Measurements from ENCODE around the gene LSAMP. TPM values are rescaled to one million over a fixed set of nuclear protein-coding genes. Genes with fewer than 3 reads are reported as not detected.

The LSAMP gene
- total RNA-seq, 1 donor from 2014 or later: not detected

DNA sequence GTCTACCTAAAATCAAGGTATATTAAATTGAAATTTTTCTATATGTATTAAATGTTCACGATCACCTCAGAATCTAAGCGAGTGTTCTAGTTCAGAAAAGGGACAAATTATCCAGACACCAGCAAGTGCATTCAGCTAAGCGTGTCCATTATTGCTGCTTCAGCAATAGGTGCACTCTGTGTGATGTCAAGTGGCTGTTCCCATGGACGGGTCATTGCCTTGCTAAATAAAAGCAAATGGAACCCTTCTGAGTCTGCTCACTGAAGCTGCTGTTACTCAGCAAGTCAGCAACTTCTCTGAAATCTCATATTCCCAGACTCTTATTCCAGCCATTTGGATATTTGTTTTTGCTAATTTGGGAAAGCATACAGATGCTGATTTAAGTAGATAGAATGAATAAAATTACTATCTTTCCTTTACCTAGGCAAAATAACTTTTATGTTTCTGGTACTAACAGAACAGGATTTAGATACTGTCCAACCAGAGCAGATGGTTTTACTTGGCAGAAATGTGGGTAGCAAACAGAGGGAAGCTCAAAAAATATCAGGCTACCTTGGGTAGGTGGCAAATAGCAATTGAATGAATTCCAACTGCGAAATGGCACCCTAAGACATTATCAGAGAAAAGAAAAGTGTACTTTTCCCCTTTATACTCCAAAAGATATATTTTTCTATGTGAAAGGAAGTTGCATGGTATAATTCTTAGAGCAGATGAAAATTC lies 415.0 kb downstream of the LSAMP start:
- intact Hi-C loops (cut with micrococcal nuclease): no loop called here

DNA sequence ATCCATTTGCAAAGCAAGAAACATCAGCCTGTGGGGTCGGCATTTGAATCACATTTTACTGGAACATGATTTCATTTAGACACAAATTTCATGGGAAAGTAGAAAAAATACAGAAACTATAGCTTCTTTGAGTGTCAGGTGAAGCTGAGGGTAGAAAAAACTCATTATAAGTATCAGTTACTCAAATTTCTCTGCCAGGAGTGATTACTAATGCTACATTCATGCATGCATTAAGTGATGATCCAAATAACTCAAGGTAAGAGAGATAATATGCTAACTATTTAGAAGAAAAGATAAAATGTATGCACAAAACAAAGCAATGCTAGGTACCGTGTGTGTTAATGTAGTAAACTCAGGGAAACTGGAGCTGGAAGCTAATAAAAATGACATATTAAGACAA lies 416.0 kb downstream of the LSAMP start:
- intact Hi-C loops (cut with micrococcal nuclease): no loop called here
- Mint-ChIP-seq H3K27me3 (no peaks in the 10 kb centered on the region), H3K9me3 (no peaks in the 10 kb centered on the region), H3K36me3 (ENCODE audit: low read depth) (no peaks in the 10 kb centered on the region), H3K4me1 (no peaks in the 10 kb centered on the region), H3K4me3 (no peak overlapping the region), H3K27ac (no peak overlapping the region)
- no peak for DNase-seq

More for the DNA sequence above, 415.0 kb downstream of the LSAMP start:
- Mint-ChIP-seq H3K36me3 (ENCODE audit: low read depth) (no peaks in the 10 kb centered on the region), H3K4me1 (no peaks in the 10 kb centered on the region), H3K27me3 (no peaks in the 10 kb centered on the region), H3K9me3 (no peaks in the 10 kb centered on the region), H3K27ac (no peak overlapping the region), H3K4me3 (no peak overlapping the region)
- DNase-seq: no peak

DNA sequence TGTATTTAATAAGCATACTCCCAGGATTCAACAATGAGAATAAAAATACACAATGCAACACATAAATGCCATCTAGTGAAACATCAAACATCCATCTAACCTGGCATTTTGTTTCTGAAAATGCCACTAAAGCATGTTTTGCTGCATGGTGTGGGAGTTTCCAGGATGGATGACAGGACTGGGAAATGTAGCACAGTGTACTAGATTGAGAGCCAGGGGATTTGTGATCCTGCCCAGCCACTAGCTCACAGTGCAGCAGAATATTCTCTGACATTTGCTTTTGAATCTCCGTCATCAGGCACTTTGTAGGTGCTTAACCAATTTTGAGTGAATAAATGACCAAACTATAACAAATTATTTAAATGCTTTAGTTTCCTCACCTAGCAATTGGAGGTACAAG lies 417.1 kb downstream of the LSAMP start:
- no peaks in the 10 kb centered on the region for H3K27me3 Mint-ChIP-seq
- no peak overlapping the region for H3K27ac Mint-ChIP-seq
- H3K4me3 Mint-ChIP-seq: no peak overlapping the region
- no peaks in the 10 kb centered on the region for H3K9me3 Mint-ChIP-seq
- intact Hi-C loops (cut with micrococcal nuclease): no loop called here
- no peaks in the 10 kb centered on the region for H3K4me1 Mint-ChIP-seq
- no peaks in the 10 kb centered on the region for H3K36me3 Mint-ChIP-seq (ENCODE audit: low read depth)
- DNase-seq: no peak

DNA sequence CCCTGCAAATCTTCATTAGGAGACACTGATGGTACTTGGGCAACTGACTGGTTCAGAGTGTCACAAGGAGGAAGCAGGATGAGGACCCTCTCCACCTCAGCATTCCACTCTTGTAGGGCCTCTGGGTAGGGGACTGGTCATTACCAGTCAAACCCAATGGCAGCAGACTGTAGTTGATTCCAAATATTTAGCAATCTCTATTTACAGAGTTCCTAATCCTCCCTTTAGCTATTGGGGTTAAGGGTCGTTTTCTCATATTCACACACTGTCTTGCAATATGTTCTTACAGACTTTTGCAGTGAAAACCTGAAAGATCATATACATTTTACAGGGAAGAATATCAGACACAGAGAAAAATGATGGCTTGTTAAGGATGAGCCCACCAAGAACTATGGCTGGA lies 424.3 kb downstream of the LSAMP start:
- no peak for DNase-seq
- Mint-ChIP-seq H3K9me3 (no peaks in the 10 kb centered on the region), H3K4me3 (no peak overlapping the region), H3K27ac (no peak overlapping the region), H3K4me1 (no peaks in the 10 kb centered on the region), H3K27me3 (no peaks in the 10 kb centered on the region), H3K36me3 (ENCODE audit: low read depth) (no peaks in the 10 kb centered on the region)
- intact Hi-C loops (cut with micrococcal nuclease): no loop called here

GRCh38 chr3:116020495-116020894 lies 424.8 kb downstream of the LSAMP start:
- Mint-ChIP-seq H3K27me3 (no peaks in the 10 kb centered on the region), H3K36me3 (ENCODE audit: low read depth) (no peaks in the 10 kb centered on the region), H3K4me3 (no peak overlapping the region), H3K9me3 (no peaks in the 10 kb centered on the region), H3K27ac (no peak overlapping the region), H3K4me1 (no peaks in the 10 kb centered on the region)
- intact Hi-C loops (cut with micrococcal nuclease): no loop called here
- no peak for DNase-seq

DNA sequence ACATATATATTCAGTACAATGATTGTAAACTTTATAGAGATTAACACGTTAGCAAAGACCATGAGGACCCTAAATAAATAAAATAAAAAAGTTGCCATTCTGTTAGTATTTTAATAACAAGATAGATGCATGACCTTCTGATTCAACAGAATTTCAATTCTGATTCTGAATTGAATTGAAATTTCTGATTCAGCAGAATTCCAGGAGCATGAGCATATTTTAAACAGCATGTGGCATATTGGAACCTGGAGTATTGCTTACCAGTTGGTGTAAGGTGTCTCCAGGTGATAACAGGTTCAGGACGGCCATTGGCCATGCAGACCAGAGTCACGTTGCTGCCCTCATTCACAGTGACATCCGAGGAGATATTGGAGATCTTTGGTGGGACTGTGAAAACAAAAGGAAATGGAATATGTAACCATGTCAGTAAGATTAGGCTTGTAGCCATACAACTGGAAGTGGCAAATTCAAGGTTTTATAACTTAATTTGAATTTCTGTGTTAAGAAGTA lies 426.0 kb downstream of the LSAMP start:
- no peak overlapping the region for H3K4me3 Mint-ChIP-seq
- H3K9me3 Mint-ChIP-seq: no peaks in the 10 kb centered on the region
- H3K27me3 Mint-ChIP-seq: no peaks in the 10 kb centered on the region
- intact Hi-C loops (cut with micrococcal nuclease): no loop called here
- H3K36me3 Mint-ChIP-seq (ENCODE audit: low read depth): no peaks in the 10 kb centered on the region
- no peaks in the 10 kb centered on the region for H3K4me1 Mint-ChIP-seq
- no peak overlapping the region for H3K27ac Mint-ChIP-seq
- no peak for DNase-seq

- Mint-ChIP-seq H3K4me1 (no peaks in the 10 kb centered on the region), H3K4me3 (no peak overlapping the region), H3K9me3 (no peaks in the 10 kb centered on the region), H3K36me3 (ENCODE audit: low read depth) (no peaks in the 10 kb centered on the region), H3K27ac (no peak overlapping the region), H3K27me3 (no peaks in the 10 kb centered on the region)
- intact Hi-C loops (cut with micrococcal nuclease): no loop called here
- DNase-seq: no peak
These were observed 426.6 kb downstream of the LSAMP start for GRCh38 chr3:116018646-116019045.

DNA sequence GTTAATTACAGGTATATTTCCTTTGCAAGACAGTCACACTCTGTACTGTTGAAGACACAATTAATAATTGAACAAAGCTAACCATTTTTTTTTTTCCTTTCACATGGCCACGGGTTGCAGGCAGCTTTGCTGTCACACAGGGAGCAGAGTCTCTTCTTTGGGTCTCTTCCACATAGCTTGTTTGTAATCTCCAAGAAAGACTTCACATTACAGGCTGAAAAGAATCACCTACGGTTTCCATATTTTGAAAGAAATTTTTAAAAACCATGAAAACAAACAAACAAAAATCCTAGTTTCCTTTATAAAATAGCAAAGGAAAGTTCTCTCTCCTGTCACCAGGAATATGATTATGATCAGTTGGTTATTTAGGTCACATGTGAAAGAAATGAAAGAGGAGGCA lies 429.4 kb downstream of the LSAMP start:
- intact Hi-C loops (cut with micrococcal nuclease): no loop called here
- H3K27me3 Mint-ChIP-seq: no peaks in the 10 kb centered on the region
- H3K4me1 Mint-ChIP-seq: no peaks in the 10 kb centered on the region
- H3K27ac Mint-ChIP-seq: no peak overlapping the region
- no peak overlapping the region for H3K4me3 Mint-ChIP-seq
- no peaks in the 10 kb centered on the region for H3K36me3 Mint-ChIP-seq (ENCODE audit: low read depth)
- H3K9me3 Mint-ChIP-seq: no peaks in the 10 kb centered on the region
- DNase-seq: no peak

DNA sequence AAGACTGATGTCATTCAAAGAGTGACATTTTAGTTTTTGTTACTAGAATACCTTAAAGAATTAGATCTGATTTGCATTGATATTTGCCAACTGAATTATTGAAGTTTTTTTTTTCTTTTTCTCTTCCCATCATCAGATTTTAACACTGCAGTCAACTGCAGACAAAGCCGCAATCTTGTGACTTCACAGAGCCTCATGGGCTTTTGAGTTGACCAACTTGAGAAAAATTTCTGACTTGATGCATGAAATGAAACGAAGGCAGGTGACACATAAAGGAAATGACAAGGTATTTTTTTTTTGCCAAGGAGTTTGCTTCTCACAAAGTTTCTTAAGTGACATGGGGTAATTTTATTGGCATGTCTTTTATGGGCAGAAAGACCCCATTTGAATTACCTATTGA lies 438.3 kb downstream of the LSAMP start:
- Mint-ChIP-seq H3K36me3 (ENCODE audit: low read depth) (no peaks in the 10 kb centered on the region), H3K4me3 (no peak overlapping the region), H3K27ac (no peak overlapping the region), H3K4me1 (no peaks in the 10 kb centered on the region), H3K9me3 (no peaks in the 10 kb centered on the region), H3K27me3 (no peaks in the 10 kb centered on the region)
- intact Hi-C loops (cut with micrococcal nuclease): no loop called here
- DNase-seq: no peak

DNA sequence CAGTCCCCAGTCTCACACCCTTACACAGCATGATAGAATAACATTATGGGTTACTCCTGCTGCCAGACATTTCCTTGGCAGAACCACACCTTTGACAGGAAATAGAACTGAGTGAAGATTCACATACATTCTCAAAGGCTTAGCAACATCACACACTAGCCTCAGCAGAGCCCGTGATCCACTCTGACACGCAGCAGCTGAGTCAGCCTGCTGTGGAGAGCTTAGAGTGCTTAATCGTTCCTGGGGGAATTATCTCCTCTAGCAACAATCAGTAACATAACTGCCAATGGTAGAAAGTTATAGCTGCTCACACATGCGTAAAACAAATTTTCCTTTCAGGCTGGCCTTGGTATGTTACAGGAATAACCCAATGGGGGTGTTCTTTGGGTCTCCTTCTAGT lies 439.9 kb downstream of the LSAMP start:
- H3K36me3 Mint-ChIP-seq (ENCODE audit: low read depth): no peaks in the 10 kb centered on the region
- H3K4me1 Mint-ChIP-seq: no peaks in the 10 kb centered on the region
- intact Hi-C loops (cut with micrococcal nuclease): no loop called here
- H3K27ac Mint-ChIP-seq: no peak overlapping the region
- no peak for DNase-seq
- no peaks in the 10 kb centered on the region for H3K9me3 Mint-ChIP-seq
- H3K27me3 Mint-ChIP-seq: no peaks in the 10 kb centered on the region
- no peak overlapping the region for H3K4me3 Mint-ChIP-seq

DNA sequence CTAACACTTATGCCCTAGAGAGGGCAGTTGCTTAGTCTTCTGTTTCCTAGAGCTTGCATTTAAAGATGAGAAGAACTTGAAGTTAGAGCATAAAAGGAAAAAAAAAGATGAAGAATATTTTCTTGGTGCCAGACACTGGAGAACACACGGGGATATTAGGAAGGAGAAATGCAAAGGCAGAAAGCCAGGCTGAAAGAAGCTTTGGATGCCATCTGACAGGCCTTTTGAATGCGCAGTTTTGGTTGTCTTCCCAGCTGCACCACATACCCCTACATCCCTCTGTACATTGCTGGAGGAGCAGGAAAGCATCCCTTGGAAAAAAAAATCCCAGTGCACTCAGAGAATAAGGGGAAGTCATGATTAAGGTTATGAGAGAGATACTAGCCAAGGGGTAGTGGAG lies 443.1 kb downstream of the LSAMP start:
- no peaks in the 10 kb centered on the region for H3K36me3 Mint-ChIP-seq (ENCODE audit: low read depth)
- H3K9me3 Mint-ChIP-seq: no peaks in the 10 kb centered on the region
- DNase-seq: no peak
- no peak overlapping the region for H3K27ac Mint-ChIP-seq
- no peaks in the 10 kb centered on the region for H3K4me1 Mint-ChIP-seq
- H3K27me3 Mint-ChIP-seq: no peaks in the 10 kb centered on the region
- H3K4me3 Mint-ChIP-seq: no peak overlapping the region
- intact Hi-C loops (cut with micrococcal nuclease): no loop called here

- no peaks in the 10 kb centered on the region for H3K36me3 Mint-ChIP-seq (ENCODE audit: low read depth)
- H3K4me3 Mint-ChIP-seq: no peak overlapping the region
- no peak overlapping the region for H3K27ac Mint-ChIP-seq
- H3K27me3 Mint-ChIP-seq: no peaks in the 10 kb centered on the region
- DNase-seq: no peak
- H3K9me3 Mint-ChIP-seq: no peaks in the 10 kb centered on the region
- intact Hi-C loops (cut with micrococcal nuclease): no loop called here
- H3K4me1 Mint-ChIP-seq: no peaks in the 10 kb centered on the region
These were observed 444.1 kb downstream of the LSAMP start for GRCh38 chr3:116001151-116001621.

DNA sequence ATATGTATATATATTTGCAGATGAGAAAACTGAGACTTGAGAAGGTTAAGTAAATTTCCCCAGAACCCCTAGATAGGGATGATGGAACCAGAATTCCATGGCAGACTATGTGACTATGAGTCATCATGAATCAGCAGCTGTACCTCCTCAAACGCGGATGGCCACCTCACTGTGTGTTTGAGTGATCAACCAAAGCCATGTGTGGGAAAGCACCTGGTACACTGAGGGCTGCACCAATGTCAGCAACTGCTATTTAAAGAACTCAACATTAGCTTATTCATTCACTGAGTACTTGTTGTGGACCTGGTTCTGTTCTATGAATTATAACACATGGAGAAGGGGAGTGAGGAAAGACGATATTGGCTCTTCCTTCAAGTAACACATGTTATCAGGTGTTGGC lies 445.0 kb downstream of the LSAMP start:
- Mint-ChIP-seq H3K27me3 (no peaks in the 10 kb centered on the region), H3K4me3 (no peak overlapping the region), H3K9me3 (no peaks in the 10 kb centered on the region), H3K4me1 (no peaks in the 10 kb centered on the region), H3K36me3 (ENCODE audit: low read depth) (no peaks in the 10 kb centered on the region), H3K27ac (no peak overlapping the region)
- DNase-seq: no peak
- intact Hi-C loops (cut with micrococcal nuclease): no loop called here

- Mint-ChIP-seq H3K9me3 (no peaks in the 10 kb centered on the region), H3K27me3 (no peaks in the 10 kb centered on the region), H3K4me1 (no peaks in the 10 kb centered on the region), H3K4me3 (no peak overlapping the region), H3K36me3 (ENCODE audit: low read depth) (no peaks in the 10 kb centered on the region), H3K27ac (no peak overlapping the region)
- DNase-seq: no peak
- intact Hi-C loops (cut with micrococcal nuclease): no loop called here
These were observed 445.7 kb downstream of the LSAMP start for GRCh38 chr3:115999613-116000012.

GRCh38 chr3:115999001-115999585 lies 446.2 kb downstream of the LSAMP start:
- Mint-ChIP-seq H3K36me3 (ENCODE audit: low read depth) (no peaks in the 10 kb centered on the region), H3K4me3 (no peak overlapping the region)
- DNase-seq: no peak

More at GRCh38 chr3:115999001-115999585, 446.2 kb downstream of the LSAMP start:
- no peaks in the 10 kb centered on the region for H3K9me3 Mint-ChIP-seq
- intact Hi-C loops (cut with micrococcal nuclease): no loop called here
- H3K27me3 Mint-ChIP-seq: no peaks in the 10 kb centered on the region
- no peaks in the 10 kb centered on the region for H3K4me1 Mint-ChIP-seq
- H3K27ac Mint-ChIP-seq: no peak overlapping the region

Measured in activated CD4-positive, alpha-beta T cell treated with anti-CD3 and anti-CD28 coated beads, Interleukin-2, amount 10 ng/mL, durations not matched to agents 24 days and 14 days (primary cell).